ENCODE data around the gene FANCB.

- TF ChIP-seq CBX8 (IDR thresholded peaks at IDR 0.05; ENCODE audit: borderline replicate concordance, low read depth, low read length): no peak
- TF ChIP-seq YY1 (IDR thresholded peaks at IDR 0.05; ENCODE audit: low read depth, low read length): no peak
- no peak for TF ChIP-seq EZH2 (IDR thresholded peaks at IDR 0.05; ENCODE audit: low read depth, low read length, severe bottlenecking)
- TF ChIP-seq MAX (IDR thresholded peaks at IDR 0.05): no peak
- no peak for TF ChIP-seq TAF1 (IDR thresholded peaks at IDR 0.05; ENCODE audit: low read depth, low read length)
- no peak for TF ChIP-seq CTCF (IDR thresholded peaks at IDR 0.05; ENCODE audit: control extremely low read depth in 1 of 3, insufficient read depth in 1 of 3, low read depth in 1 of 3, low read length in 3 of 3)
- no peak for TF ChIP-seq POLR2A (IDR thresholded peaks at IDR 0.05; ENCODE audit: control extremely low read depth in 1 of 2, low read depth in 2 of 2, low read length in 2 of 2)
Measured at GRCh38 chrX:14832586-14832985, 40.3 kb downstream of the FANCB start.

All from H1 (cell line).